Cortex of kidney (tissue), 1 donor: ENCODE data around the gene LRRTM4.
"Not testable (repeated sequence)": the region's sequence is repeated elsewhere in the genome, so short reads cannot be mapped to it uniquely, and the experiment has no call there.

Experiments used
- DNase-seq: peaks from one replicate; lab custom pipeline; 2025; lab: John Stamatoyannopoulos, UW

LRRTM4 gene

DNA sequence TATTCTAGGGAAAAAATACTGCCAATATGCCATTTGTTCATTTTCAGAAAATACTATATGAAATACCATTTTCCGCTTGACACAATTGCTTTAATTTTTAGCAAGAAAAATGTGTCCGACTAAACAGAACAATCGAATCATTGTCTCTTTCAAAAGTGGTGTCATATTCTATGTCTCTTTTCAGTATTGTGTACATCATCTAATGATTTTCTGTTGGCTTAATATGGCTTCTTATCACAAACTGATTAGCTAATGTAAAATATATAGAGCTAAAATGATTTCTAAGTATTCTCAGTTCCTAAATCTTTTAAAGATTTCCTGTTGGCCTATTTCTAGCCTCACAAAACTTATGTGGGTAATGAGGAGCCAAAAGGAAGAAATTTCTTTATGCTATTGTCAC is 436.6 kb downstream of the LRRTM4 start:
- DNase-seq, result no peak

DNA sequence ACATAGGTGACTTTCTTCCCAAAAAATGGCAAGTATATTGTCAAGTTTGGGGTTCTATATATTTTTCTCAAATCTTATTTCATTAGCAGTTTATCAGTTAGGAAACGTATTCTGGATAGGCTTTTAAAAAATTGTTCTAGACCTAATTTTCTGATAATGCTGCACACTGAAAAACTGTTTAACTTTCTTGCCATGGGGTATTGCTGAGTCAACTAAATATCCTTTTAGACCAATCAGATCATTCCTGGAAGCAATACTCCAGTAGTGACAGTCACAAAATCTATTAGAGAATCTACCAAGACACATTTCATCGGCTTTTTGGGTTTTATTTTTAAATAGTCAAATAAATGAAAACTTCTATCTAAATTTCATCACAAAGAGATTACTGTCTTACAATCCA is 440.6 kb downstream of the LRRTM4 start:
- DNase-seq, result no peak

DNA sequence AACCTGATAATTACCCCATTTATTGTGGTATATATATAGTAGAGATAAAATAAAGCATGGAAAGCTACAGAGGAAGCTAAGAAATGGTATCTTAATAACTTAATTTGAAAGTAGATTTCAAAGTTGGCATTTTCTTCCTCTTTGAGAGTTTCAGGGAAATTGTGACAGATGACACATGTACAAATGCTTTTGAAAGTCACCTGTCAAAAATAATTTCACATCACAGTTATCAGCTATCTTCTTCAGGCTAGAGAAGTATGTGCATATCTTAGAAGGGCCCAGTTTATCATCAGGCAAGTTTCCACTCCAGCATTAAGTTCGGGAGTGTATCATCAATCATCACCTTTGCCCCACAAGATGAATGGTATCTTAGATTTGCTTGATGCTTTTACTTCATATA is 457.9 kb downstream of the LRRTM4 start:
- DNase-seq, result no peak

DNA sequence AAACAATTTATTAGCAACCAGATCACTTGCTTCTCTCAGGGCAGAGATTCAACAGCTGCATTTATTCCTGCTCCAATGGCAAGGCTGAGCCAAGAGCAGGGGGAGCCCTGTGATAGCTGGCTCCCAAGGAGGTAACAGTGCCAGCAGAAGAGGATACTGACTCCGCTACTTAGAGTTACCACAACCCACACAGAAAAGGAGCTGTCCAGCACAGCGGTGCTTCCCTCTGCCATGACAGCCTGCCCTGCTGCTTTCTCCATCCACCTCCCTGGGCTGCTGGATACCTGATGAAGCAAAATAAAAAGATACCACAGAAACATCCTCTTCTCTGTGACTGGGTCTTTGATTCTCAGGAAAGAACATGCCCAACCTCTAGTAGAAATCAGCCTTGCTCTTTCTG is 467.2 kb downstream of the LRRTM4 start:
- DNase-seq, result no peak

DNA sequence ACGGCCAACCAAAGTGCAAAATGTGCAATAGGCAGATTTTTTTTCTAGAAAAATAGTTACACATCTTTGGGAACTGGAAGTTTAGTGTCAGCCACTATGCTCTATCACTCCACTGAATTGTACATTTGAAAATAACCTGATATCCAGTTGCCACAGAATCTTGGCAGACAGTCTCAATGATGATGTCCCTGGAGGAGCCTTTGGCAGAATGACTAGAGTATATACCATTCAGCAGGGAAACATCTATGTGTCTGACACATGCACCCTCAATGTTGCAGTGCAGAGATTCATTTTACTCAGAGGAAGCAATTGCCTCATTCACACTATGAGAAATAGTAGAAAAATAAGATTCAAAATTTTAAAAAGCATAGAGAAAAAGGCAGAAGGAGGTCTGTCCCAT is 475.8 kb downstream of the LRRTM4 start:
- DNase-seq, result no peak

DNA sequence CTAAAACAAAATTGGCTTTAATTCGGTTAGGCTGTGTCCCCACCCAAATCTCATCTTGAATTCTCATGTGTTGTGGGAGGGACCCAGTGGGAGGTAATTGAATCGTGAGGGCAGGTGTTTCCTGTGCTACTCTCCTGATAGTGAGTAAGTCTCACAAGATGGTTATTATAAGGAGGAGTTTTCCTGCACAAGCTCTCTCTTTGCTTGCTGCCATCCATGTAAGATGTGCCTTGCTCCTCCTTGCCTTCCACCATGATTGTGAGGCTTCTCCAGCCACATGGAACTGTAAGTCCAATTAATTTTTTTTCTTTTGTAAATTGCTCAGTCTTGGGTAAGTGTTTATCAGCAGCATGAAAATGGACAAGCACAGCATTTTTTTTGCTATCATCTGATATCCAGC is 476.7 kb downstream of the LRRTM4 start:
- not testable (repeated sequence) for DNase-seq

DNA sequence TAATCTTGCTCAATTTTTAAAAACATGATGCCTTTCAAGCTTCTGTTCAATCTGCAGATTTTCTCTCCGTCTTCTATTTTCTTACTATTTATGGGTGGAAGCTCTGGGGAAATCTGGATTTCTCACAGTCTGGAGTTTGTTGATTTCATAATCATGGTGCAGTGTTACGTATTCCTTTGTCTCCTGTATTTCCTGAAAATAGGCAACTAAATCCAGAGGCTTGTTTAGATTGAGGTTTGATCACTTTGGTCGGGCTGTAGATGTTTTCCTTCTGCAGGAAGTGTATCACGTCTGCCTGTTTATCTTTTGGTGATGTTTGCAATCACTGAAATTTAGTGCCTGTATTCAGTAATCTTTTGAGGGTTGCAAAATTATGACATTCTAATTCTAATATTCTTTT is 487.7 kb downstream of the LRRTM4 start:
- no peak for DNase-seq

DNA sequence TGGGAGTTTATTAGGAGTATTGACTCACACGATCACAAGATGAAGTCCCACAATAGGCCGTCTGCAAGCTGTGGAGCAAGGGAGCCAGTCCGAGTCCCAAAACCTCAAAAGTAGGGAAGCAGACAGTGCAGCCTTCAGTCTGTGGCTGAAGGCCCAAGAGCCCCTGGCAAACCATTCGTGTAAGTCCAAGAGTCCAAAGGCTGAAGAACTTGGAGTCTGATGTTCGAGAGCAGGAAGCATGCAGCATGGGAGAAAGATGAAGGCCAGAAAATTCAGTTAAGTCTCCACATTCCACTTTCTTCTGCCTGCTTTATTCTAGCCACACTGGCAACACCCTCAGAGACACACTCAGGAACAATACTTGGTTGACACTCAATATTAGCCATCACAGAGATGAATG is 492.9 kb downstream of the LRRTM4 start:
- not testable (repeated sequence) for DNase-seq

DNA sequence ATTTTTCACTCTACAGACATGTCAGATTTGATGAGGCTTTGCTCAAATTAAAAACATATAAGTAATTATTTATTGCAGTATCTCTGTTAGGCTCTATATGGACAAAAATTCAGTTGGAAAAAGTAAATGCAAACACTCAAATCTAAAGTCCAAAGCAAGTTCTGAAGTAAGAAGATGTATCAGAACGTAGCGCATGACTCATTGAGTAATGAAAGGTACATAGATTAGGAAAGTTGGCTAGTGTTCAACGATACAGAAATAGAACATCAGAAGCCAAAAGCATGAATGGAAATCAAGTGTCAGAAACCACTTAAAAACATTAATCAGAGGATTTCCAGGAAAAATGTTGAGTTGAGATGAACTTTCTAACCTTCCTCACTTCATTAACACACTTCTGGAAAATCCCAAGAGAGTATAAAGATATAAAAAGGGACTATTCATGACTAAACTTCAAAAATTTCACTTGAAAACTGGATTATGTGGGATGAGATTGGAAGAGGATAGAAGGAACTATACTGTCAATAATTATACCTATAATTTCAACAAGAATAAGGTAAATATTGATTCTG is 494.1 kb downstream of the LRRTM4 start:
- DNase-seq, result no peak

DNA sequence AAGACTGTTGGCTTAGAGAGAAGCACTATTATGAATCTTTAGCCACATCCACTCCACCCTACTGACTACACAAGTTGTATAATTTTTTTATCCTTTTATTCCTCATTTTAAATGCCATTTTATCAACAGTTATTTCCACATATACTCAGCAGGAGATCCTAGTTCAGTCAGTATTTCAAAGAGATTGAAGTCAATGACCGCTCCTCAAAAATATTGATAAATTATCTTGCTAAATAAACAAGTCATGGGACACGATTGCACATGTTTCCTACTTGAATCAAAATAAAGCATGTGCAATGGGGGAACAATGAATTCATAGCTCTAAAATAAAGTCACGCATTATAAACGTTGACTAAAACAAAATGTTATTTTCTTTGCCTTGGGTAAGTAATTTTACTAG is 496.5 kb downstream of the LRRTM4 start:
- no peak for DNase-seq

DNA sequence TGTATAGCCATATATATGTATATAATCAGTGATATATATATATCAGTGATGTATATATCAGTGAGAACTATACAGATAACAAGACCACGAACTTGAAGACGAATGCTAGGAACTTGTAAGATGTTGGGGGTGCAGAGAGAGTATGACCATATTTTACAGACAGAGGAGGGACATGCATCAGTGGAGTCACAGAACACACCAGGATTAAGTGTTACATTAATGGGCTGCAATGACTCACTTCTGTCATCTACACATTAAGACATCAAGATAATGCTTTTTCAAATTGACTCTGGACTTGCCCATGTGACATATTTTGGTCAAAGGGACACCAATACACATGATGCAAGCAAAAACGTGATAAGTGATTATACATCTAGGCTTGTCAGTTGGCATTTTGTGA is 501.0 kb downstream of the LRRTM4 start:
- DNase-seq, result no peak

DNA sequence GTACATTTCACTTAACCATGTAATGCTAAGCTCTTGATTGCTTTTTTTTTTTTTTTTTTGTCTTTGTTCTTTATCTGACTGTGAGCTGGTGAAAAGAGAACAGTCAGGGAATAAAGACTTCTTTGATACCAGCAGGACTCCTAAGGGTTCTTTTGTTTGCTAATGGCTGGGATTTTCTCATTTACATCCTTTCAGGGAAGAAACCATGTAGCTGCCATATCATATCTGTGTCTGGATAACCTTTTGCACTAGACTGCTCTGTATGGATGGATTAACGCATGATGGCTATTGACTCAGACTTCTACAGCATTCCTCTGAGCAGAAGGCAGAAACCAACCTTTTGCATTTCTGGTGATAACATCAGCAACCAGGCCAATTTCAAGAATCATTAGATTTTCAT is 504.0 kb downstream of the LRRTM4 start:
- no peak for DNase-seq

DNA sequence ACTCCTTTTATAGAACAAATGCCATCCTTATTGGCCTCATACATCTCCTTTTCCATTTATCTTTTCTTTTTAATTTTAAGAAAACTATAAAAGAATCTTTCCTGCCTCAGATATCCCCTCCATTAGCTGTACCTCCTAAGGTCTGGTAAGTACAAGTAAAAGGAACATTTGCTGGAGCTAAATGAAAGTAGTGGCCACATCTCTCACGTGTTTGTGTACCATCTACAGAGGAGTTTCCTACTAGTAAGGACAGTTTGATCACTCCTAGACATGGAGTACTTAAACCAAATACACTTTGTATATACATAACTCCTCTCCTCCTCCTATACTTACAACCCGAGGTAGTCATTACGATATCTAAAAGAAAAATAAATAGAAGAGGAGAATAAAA is 504.8 kb downstream of the LRRTM4 start:
- DNase-seq, result no peak

DNA sequence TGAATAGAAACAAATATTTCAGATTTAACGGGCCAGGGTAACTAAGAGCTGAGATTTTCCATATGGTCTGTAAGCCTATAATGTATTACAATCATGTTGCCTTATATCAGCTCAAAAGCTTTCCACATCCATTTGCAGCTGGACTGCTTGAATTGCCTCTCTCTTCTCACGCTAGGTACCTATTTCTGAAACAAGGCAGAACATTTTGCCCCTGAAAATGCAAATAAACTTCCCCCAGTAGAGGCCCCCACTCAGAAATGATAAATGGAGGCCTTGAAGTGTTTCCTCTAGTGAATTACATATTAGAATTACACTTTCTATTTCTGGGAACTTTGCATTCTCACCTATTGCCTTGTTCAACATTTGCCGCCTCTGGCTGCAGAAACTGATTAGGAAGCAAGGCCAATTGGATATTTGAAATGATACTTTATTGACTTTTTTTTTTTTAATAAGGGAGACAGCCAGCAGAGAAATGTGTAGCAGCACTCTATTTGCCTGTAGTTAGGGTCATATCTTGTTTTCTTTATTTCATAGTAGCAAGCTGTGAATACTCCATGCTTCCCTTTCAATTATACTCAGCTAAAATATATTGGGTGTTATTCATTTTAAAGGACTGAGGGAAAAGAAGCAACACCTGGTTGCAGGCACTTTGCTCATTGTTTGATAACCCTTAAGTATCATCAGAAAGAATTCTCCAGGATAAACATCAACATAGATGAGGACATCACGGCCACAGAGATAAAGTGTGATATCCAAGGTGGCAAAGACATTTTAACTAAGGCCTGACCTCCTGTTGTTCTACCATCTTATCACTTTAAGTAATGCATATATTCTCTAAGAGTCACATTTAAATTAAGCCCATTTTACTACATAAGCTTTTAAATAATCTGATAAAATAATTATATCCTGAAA is 505.5 kb downstream of the LRRTM4 start:
- no peak for DNase-seq

DNA sequence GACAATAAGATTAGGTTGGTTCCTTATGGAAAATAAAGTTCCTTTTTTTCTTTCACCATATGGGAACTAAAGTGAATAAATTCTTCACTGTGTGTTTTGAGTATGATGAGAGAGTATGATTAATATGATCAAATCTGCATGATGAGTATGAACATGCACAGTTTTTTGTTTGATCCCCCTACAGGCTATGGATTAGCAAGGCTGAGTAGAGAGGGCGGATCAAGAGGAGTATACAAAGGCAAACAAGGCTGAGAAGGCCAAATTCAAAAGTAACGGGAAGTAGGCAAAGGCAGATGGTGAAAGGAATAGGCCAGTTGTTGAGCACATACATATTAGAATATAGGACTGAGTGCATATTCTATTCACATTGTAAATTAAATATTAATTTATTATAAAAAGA is 508.2 kb downstream of the LRRTM4 start:
- DNase-seq, result no peak

DNA sequence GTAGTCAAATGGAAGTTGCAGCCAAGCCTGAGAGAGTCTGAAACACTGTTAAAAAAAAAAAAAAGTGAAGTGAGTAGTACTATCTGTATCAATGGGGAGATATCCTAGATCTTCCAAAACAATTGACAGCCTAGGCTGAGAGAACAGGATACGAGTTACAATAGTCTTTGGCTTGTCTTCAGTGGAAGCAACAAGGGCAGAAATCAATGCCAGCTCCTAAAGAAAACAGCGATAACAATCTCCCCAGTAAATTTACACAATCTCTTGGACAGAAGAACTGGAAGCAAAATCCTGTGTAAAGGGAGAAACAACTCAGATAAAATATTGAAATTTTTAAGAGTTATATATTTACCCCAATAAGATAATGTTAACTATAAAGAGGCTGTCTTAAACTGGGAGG is 508.7 kb downstream of the LRRTM4 start:
- no peak for DNase-seq

DNA sequence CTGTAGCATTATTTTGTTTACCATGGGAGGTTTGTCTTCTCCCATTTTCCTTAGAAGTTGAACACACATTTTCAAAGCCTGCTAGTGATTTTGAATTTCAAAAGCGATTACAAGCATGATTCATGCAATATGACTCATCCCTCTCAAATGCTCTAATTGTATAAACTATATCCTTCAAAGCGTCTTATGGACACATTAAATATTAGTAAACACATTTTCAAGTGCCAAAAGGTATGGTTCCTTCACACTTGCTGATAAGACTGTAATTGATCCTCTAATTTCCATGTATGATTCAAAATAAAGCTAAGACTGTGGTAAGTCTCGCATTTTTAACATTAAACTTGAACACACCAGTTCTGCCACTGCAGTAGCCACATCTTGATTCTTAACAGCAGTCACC is 512.9 kb downstream of the LRRTM4 start:
- no peak for DNase-seq

DNA sequence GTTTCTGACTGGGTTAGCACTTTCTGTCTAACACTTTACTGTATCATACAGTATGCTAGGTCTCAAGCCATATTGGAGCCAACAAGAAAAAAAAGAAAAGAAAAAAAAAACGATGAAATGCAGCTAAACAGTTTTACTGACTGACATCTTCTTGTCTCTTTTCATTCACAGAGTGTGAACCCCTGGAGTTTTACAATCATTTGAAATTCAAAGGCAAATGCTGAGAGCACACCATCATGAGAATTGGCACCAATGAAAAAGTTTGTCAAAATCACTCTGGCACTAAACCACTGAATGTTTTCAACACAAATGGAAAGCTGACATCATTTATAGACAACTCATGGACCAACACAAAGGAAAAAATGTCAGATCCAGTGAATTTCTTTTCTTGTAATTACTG is 513.3 kb downstream of the LRRTM4 start:
- DNase-seq, result no peak

DNA sequence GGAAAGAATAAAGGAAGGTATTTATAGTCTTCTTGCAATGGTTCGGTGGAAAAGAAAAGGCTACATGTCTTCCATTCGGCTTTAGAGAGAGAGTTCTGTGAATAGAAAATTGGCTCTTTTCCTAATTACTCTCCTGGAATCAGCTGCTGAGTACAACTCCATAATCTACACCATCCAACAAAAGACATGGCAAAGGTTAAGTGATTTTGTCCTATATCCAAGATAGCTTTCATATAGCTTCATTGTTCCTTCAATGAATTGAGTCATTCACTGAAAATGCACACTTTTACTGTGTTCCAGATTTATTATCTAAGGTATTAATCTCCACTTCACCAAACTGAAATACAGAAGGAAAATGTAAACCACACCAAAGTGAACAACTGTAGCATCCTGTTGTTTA is 514.5 kb downstream of the LRRTM4 start:
- no peak for DNase-seq

DNA sequence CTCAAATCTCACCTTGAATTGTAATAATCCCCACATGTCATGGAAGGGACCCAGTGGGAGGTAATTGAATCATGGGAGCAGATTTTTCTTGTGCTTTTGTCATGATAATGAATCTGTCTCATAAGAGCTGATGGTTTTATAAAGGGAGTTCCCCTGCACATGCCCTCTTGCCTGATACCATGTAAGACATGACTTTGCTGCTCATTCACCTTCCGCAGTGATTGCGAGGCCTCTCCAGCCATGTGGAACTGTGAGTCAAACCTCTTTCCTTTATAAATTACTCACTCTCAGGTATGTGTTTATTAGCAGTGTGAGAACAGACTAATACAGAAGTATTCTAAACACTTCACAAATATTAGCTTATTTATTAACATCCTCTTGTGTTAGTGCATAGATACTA is 516.7 kb downstream of the LRRTM4 start:
- DNase-seq, result no peak

DNA sequence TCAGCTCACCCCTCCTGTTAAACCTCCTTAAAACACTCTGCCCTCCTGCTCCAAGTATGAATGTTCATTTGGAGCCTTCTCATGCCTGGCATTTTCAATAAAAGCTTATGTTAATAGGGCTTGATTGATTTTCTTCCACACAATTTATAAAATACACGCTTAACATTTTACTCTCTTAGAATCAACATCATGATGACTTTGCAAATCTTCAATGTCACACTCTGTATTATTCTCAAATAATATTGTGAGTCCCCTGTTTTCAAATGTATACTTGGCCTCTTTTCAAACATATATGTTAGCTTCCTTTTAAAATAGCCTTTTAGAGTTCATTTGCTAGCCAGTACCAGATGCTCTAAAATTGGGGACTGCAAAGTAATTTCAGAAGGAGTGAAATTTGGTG is 520.3 kb downstream of the LRRTM4 start:
- no peak for DNase-seq

DNA sequence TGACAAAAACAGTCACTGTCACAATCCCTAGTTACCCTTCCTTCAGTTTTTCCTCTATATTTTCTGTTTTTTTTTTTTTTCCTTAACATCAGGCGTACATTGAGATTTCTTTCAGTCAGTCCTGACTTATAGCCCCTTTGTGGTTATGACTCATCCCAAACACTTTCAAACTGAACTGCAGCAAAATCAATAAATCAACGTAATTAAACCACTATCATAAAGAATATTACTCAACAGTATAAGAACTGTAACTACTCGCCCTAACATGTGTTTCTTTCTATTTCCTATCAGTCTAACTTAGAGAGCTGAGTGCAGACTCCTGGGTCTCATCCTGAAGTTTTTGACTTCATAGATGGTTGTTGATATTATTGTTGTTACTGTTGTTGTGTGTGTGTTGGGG is 523.5 kb downstream of the LRRTM4 start:
- DNase-seq, result no peak

DNA sequence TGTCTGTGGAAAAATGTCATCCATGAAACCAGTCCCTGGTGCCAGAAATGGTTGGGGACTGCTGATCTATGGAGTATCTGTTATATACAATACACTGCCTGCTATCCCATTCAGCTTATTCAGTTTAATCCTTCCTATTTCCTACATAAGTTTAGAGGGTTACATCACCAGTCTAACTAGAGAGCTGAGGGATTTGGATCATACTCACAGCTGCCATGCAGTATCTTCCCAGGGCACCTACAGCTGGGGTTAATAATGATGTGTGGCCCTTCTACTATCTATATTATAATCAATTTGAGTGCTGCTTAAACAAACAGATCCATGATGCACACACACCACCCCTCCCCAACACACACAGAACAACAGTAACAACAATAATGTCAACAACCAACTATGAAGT is 524.0 kb downstream of the LRRTM4 start:
- no peak for DNase-seq

DNA sequence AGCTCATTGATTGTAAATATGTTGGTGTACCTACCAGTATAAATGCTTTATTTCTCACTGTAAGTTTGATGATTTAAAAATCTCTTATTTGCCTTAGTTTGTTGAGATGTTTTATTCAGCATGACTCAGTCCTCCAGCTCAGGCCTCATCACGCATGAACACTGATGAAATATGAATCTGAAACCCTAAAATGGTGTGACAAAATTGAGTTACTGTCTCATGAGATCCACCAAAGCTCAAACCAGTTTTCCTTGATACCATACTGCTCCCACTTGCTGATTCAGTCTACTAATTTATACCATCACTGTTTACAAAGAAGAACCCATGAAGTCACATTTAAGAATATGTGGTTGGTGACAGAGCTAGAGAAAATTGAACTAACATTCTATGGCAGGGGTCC is 524.9 kb downstream of the LRRTM4 start:
- no peak for DNase-seq
